GM12878 (cell line): Measurements from ENCODE around the gene MRPS16. TPM values are rescaled to one million over a fixed set of nuclear protein-coding genes. Genes with fewer than 3 reads are reported as not detected.

ENCODE experiments used
- CEBPZ ChIP-seq: fragments of 150-350 bp; IDR thresholded peaks from 2 replicates; pipeline ENCODE4 v1.6.1; 2016; ENCODE audit warnings: low read depth, low read length
- CHD1 ChIP-seq: IDR thresholded peaks from 2 replicates; pipeline ENCODE4 v1.6.1; 2012; ENCODE audit warnings: low read depth, low read length, improper control_type of control experiment
- E2F8 ChIP-seq: fragments of 450-650 bp; IDR thresholded peaks from 2 replicates; pipeline ENCODE4 v1.6.1; 2018; ENCODE audit warnings: mild to moderate bottlenecking, low read depth, moderate library complexity; ENCODE audit not compliant: partially characterized antibody
- EP300 ChIP-seq, 2 experiments: fragments of 150-350 bp in 1 of 2; IDR thresholded peaks; 2 replicates each; pipeline ENCODE4 v1.6.1; 2011 to 2012; ENCODE audit warnings: low read depth in 2 of 2, low read length in 2 of 2, borderline replicate concordance in 1 of 2, improper control_type of control experiment in 1 of 2, inconsistent platforms in 1 of 2; ENCODE audit not compliant: control insufficient read depth in 1 of 2
- HDGF ChIP-seq: fragments of 450-650 bp; IDR thresholded peaks from 2 replicates; pipeline ENCODE4 v1.6.1; 2016; ENCODE audit warnings: antibody characterized with exemption
- MEF2B ChIP-seq: fragments of 450-650 bp; IDR thresholded peaks from 2 replicates; pipeline ENCODE4 v1.6.1; 2018; ENCODE audit warnings: mild to moderate bottlenecking, moderate library complexity; ENCODE audit not compliant: partially characterized antibody, poor library complexity, severe bottlenecking
- NFXL1 ChIP-seq: fragments of 450-650 bp; IDR thresholded peaks from 2 replicates; pipeline ENCODE4 v1.6.1; 2017; ENCODE audit warnings: antibody characterized with exemption, mild to moderate bottlenecking, borderline replicate concordance
- NKRF ChIP-seq: fragments of 450-650 bp; conservative IDR thresholded peaks from 2 replicates; pipeline ENCODE4 v1.6.1; 2017; ENCODE audit warnings: mild to moderate bottlenecking, moderate library complexity
- PBX3 ChIP-seq: IDR thresholded peaks from 2 replicates; pipeline ENCODE4 v1.6.1; 2011; ENCODE audit warnings: mild to moderate bottlenecking, low read depth, low read length, moderate library complexity; ENCODE audit not compliant: insufficient replicate concordance
- RB1 ChIP-seq: fragments of 450-650 bp; formaldehyde crosslinking; IDR thresholded peaks from 2 replicates; pipeline ENCODE4 v1.6.1; 2017; ENCODE audit warnings: mild to moderate bottlenecking, borderline replicate concordance
- RFX5 ChIP-seq: IDR thresholded peaks from 2 replicates; pipeline ENCODE4 v1.6.1; 2011; ENCODE audit warnings: low read depth, low read length, improper control_type of control experiment
- SIX5 ChIP-seq: IDR thresholded peaks from 2 replicates; pipeline ENCODE4 v1.6.1; 2011; ENCODE audit warnings: mild to moderate bottlenecking, low read depth, low read length, moderate library complexity; ENCODE audit not compliant: severe bottlenecking
- TCF12 ChIP-seq: IDR thresholded peaks from 2 replicates; pipeline ENCODE4 v1.6.1; 2011; ENCODE audit warnings: low read depth, mild to moderate bottlenecking, low read length
- polyA plus RNA-seq, 11 experiments: library from polyadenylated mRNA; depleted of rRNA in 4 of 11; unstranded in 6 of 11; stranded (reverse) in 5 of 11; fragments of >200 nt; fragmentation: Nextera tagmentation in 4 of 11; fragmentation: Illumina TruSeq in 1 of 11; extraction: Ambion mirVana in 4 of 11; extraction: Trizol in 1 of 11; gene quantifications; 1 replicate in 1 of 11; 2 replicates in 10 of 11; pipeline versions ENCODE4 v1.2.1 to v1.2.3, GENCODE V29; 2011 to 2016; ENCODE audit warnings: inconsistent platforms in 2 of 11, missing spikeins in 2 of 11, low read depth in 1 of 11
- total RNA-seq, 4 experiments: library from RNA; depleted of rRNA in 3 of 4; stranded (reverse); fragments of >200 nt in 3 of 4; fragmentation: Illumina TruSeq in 1 of 4; extraction: Trizol in 1 of 4; gene quantifications; 2 replicates each; pipeline versions ENCODE4 v1.2.1 to v1.2.3, GENCODE V29; 2013 to 2021
- TF ChIP-seq, protein P1 (sequence below): fragments of 450-650 bp; IDR thresholded peaks from 2 replicates; pipeline ENCODE4 v1.6.1; 2016; ENCODE audit warnings: mild to moderate bottlenecking, moderate library complexity, borderline replicate concordance

MRPS16 gene
- total and polyA plus RNA-seq, 10 of the 15 experiments (the other 5 are each of a cell fraction or from before 2014, with no cell fraction given) = 43.4 to 285 (median 103) TPM

DNA sequence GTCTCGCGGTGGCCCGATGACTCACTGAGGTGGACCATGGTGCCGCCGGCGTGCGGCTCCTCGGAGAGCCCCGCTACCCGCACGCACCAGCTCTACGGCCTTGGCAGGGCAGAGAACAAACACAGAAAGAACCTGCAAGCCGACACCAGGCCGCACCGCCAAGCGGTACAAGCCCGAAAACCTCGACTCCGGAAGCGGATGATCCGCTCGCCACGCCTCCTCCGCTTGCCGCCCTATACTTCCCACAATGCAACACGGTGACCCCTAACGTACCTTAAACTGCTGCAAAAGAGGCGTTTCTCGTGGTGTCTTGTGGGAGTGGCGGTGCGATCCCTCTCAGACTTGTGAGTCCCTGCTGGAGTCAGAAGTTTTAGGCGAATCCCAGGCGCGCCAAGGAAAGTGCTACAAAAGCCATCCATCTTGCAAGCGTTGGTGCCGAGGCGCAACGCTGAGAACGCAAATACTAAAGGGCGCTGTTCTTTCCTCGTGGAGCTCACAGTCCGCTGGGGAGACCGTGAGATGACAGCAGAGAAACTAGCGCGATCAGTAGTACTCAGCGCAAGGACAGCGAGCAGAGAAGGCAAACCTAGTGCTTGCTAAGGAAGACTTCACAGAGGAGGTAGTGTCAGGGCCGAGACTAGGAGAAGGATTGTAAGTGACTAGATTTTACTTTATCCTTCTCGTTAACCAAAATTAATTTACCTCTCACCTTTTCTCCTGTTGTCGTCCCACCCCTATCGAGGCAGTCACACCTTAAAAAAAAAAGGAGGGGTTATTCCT, at the start of gene MRPS16 (continued):
- TF ChIP-seq, protein P1, sequence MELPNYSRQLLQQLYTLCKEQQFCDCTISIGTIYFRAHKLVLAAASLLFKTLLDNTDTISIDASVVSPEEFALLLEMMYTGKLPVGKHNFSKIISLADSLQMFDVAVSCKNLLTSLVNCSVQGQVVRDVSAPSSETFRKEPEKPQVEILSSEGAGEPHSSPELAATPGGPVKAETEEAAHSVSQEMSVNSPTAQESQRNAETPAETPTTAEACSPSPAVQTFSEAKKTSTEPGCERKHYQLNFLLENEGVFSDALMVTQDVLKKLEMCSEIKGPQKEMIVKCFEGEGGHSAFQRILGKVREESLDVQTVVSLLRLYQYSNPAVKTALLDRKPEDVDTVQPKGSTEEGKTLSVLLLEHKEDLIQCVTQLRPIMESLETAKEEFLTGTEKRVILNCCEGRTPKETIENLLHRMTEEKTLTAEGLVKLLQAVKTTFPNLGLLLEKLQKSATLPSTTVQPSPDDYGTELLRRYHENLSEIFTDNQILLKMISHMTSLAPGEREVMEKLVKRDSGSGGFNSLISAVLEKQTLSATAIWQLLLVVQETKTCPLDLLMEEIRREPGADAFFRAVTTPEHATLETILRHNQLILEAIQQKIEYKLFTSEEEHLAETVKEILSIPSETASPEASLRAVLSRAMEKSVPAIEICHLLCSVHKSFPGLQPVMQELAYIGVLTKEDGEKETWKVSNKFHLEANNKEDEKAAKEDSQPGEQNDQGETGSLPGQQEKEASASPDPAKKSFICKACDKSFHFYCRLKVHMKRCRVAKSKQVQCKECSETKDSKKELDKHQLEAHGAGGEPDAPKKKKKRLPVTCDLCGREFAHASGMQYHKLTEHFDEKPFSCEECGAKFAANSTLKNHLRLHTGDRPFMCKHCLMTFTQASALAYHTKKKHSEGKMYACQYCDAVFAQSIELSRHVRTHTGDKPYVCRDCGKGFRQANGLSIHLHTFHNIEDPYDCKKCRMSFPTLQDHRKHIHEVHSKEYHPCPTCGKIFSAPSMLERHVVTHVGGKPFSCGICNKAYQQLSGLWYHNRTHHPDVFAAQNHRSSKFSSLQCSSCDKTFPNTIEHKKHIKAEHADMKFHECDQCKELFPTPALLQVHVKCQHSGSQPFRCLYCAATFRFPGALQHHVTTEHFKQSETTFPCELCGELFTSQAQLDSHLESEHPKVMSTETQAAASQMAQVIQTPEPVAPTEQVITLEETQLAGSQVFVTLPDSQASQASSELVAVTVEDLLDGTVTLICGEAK = peak; percentile 84; the same call in 1 of the 2 replicates
- TF ChIP-seq TCF12 (no peak), E2F8 (peak; percentile 62), HDGF (peak; percentile 45; the same call in 1 of the 2 replicates), MEF2B (no peak), NFXL1 (no peak), CHD1 (no peak), CEBPZ (peak; percentile 31), EP300 (IDR thresholded peaks at IDR 0.05; ENCODE audit: borderline replicate concordance in 1 of 2, control insufficient read depth in 1 of 2, low read depth in 2 of 2, low read length in 2 of 2) (no peak), RFX5 (no peak), NKRF (peak; percentile 88), RB1 (no peak), SIX5 (peak; percentile 54), PBX3 (no peak)
